OCI-LY1 (cell line): Measurements from ENCODE around the gene LLCFC1.

ENCODE experiments used
- H2AFZ ChIP-seq: fragments of 200-600 bp; sonication (generic), shearing (Covaris generic); 2 replicates; pipeline ENCODE4 v1.6.0; 2014; ENCODE audit warnings: antibody characterized with exemption, mild to moderate bottlenecking, low read length
- H3F3A ChIP-seq: fragments of 200-600 bp; sonication (generic), shearing (Covaris generic); 2 replicates; pipeline ENCODE4 v1.6.0; 2014; ENCODE audit warnings: mild to moderate bottlenecking, antibody characterized with exemption, low read length, moderate library complexity; ENCODE audit not compliant: insufficient read depth
- H3K27ac ChIP-seq: fragments of 200-600 bp; sonication (generic); 2 replicates; pipeline ENCODE4 v1.5.1; 2014; ENCODE audit warnings: low read length, mixed run types, mild to moderate bottlenecking, low read depth; ENCODE audit not compliant: poor library complexity, severe bottlenecking
- H3K27me3 ChIP-seq: fragments of 200-600 bp; sonication (generic); 2 replicates; pipeline ENCODE4 v1.6.0; 2014; ENCODE audit warnings: antibody characterized with exemption, mild to moderate bottlenecking, low read length, moderate library complexity; ENCODE audit not compliant: insufficient read depth
- H3K36me3 ChIP-seq: fragments of 200-600 bp; sonication (generic); 2 replicates; pipeline ENCODE4 v1.6.1; 2014; ENCODE audit warnings: mild to moderate bottlenecking, antibody characterized with exemption, low read length, moderate library complexity, mixed read lengths; ENCODE audit not compliant: insufficient read depth
- H3K4me1 ChIP-seq: fragments of 200-600 bp; sonication (generic); 2 replicates; pipeline ENCODE4 v1.5.1; 2014; ENCODE audit warnings: mild to moderate bottlenecking, low read length, moderate library complexity; ENCODE audit not compliant: insufficient read depth, severe bottlenecking
- H3K4me2 ChIP-seq: fragments of 200-600 bp; sonication (generic), shearing (Covaris generic); 2 replicates; pipeline ENCODE4 v1.6.1; 2014; ENCODE audit warnings: low read length
- H3K4me3 ChIP-seq: fragments of 200-600 bp; sonication (generic); 2 replicates; pipeline ENCODE4 v1.5.1; 2014; ENCODE audit warnings: low read length, low read depth, mild to moderate bottlenecking, mixed read lengths; ENCODE audit not compliant: poor library complexity, severe bottlenecking
- H3K79me2 ChIP-seq: fragments of 200-600 bp; shearing (Covaris generic); 2 replicates; pipeline ENCODE4 v1.6.1; 2016; ENCODE audit warnings: mixed run types, low read length, mixed read lengths; ENCODE audit not compliant: insufficient read depth
- H3K9ac ChIP-seq: fragments of 200-600 bp; sonication (generic), shearing (Covaris generic); 2 replicates; pipeline ENCODE4 v1.6.1; 2014; ENCODE audit warnings: mild to moderate bottlenecking, low read length, mixed read lengths
- H3K9me2 ChIP-seq: fragments of 200-600 bp; sonication (generic), shearing (Covaris generic); 2 replicates; pipeline ENCODE4 v1.6.1; 2014; ENCODE audit warnings: low read depth, mild to moderate bottlenecking, low read length, mixed read lengths
- H3K9me3 ChIP-seq: fragments of 200-600 bp; shearing (Covaris generic); 2 replicates; pipeline ENCODE4 v1.6.1; 2014; ENCODE audit warnings: low read length, mixed read lengths
- H4K20me1 ChIP-seq: fragments of 200-600 bp; sonication (generic), shearing (Covaris generic); 2 replicates; pipeline ENCODE4 v1.6.0; 2016; ENCODE audit warnings: mild to moderate bottlenecking, low read length; ENCODE audit not compliant: insufficient read depth
- CTCF ChIP-seq: fragments of 200-600 bp; sonication (generic), shearing (Covaris generic); IDR thresholded peaks from 2 replicates; pipeline ENCODE4 v1.5.1; 2017; ENCODE audit warnings: mild to moderate bottlenecking, antibody characterized with exemption, low read length, moderate library complexity, mixed read lengths
- EZH2 ChIP-seq: fragments of 200-600 bp; sonication (generic), shearing (Covaris generic); IDR thresholded peaks from 2 replicates; pipeline ENCODE4 v1.8.0; 2017; ENCODE audit warnings: borderline replicate concordance, mixed run types, mild to moderate bottlenecking, antibody characterized with exemption, low read length, moderate library complexity, mixed read lengths

Gene LLCFC1

GRCh38 chr7:142894985-142895593, 44.2 kb upstream of the LLCFC1 start:
- no peaks in the 10 kb centered on the region for H3K4me1 ChIP-seq
- no peaks in the 10 kb centered on the region for H3K79me2 ChIP-seq
- no peak for TF ChIP-seq CTCF
- no peak for TF ChIP-seq EZH2
- no peaks in the 10 kb centered on the region for H3F3A ChIP-seq
- no peaks in the 10 kb centered on the region; the same call in 1 of the 2 replicates for H3K27me3 ChIP-seq
- no peaks in the 10 kb centered on the region for H3K36me3 ChIP-seq
- no peaks in the 10 kb centered on the region for H3K9me2 ChIP-seq
- H2AFZ ChIP-seq = no peak overlapping the region
- H3K4me2 ChIP-seq = no peak overlapping the region
- no peak overlapping the region for H3K27ac ChIP-seq
- no peaks in the 10 kb centered on the region for H4K20me1 ChIP-seq
- no peak overlapping the region for H3K4me3 ChIP-seq
- H3K9me3 ChIP-seq = no peaks in the 10 kb centered on the region
- H3K9ac ChIP-seq = no peak overlapping the region

GRCh38 chr7:142896151-142896550, 43.1 kb upstream of the LLCFC1 start:
- no peaks in the 10 kb centered on the region for H3K36me3 ChIP-seq
- no peak overlapping the region for H3K4me2 ChIP-seq
- no peaks in the 10 kb centered on the region; the same call in 1 of the 2 replicates for H3K27me3 ChIP-seq
- no peaks in the 10 kb centered on the region for H3K9me3 ChIP-seq
- no peaks in the 10 kb centered on the region for H3K9me2 ChIP-seq
- no peak for TF ChIP-seq EZH2
- no peak for TF ChIP-seq CTCF
- H3F3A ChIP-seq = no peaks in the 10 kb centered on the region
- H3K27ac ChIP-seq = no peak overlapping the region
- no peak overlapping the region for H3K4me3 ChIP-seq
- H2AFZ ChIP-seq = no peak overlapping the region
- no peaks in the 10 kb centered on the region for H4K20me1 ChIP-seq
- no peaks in the 10 kb centered on the region for H3K4me1 ChIP-seq
- no peaks in the 10 kb centered on the region for H3K79me2 ChIP-seq
- no peak overlapping the region for H3K9ac ChIP-seq

- Histone ChIP-seq H3K27ac (no peak overlapping the region), H3K36me3 (no peaks in the 10 kb centered on the region), H3K4me1 (no peaks in the 10 kb centered on the region), H4K20me1 (no peaks in the 10 kb centered on the region), H3K79me2 (no peaks in the 10 kb centered on the region), H3K27me3 (no peaks in the 10 kb centered on the region; the same call in 1 of the 2 replicates), H3K4me3 (no peak overlapping the region), H3K9me2 (no peaks in the 10 kb centered on the region), H2AFZ (no peak overlapping the region), H3F3A (no peaks in the 10 kb centered on the region), H3K9me3 (no peaks in the 10 kb centered on the region), H3K4me2 (no peak overlapping the region), H3K9ac (no peak overlapping the region)
- TF ChIP-seq EZH2 (no peak), CTCF (no peak)
Observed at GRCh38 chr7:142896741-142897379, 42.4 kb upstream of the LLCFC1 start.
